ENCODE measurements around the gene RAD54L. TPM values are rescaled to one million over a fixed set of nuclear protein-coding genes. Genes with fewer than 3 reads are reported as not detected.
A peak's percentile ranks its signal among the peaks of the same experiment; 100 is the strongest.

RAD54L gene
- total and polyA plus RNA-seq, 2 donors (not counting 1 experiment from before 2014, with no cell fraction given) = 0.57 to 1.1 TPM

DNA sequence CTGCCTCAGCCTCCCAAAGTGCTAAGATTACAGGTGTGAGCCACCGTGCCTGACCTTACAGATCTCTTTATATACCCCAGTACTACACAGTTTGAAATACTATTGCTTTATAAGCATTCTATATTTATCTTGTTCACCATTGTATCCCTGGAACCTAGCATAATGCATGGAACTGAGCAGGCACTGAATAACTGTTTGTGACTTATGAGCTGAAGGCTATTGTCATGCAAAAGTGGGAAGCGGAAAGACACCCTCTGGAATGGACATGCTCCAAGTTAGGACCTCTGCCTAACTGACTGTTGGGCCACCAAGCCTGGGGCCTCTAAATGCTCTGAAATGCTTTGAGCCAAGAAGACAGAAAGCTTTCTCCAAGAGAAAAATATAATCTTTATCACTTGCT, 47.7 kb downstream of the RAD54L start:
- H3K4me3 Mint-ChIP-seq = no peak overlapping the region
- no peak overlapping the region for H3K27ac Mint-ChIP-seq
- ATAC-seq (ENCODE audit: low read depth) = no peak
- H3K27me3 ChIP-seq (replicated peaks in 1 of 4; ENCODE audit: control extremely low read depth in 1 of 4, control insufficient read depth in 3 of 4, insufficient read depth in 4 of 4, low read length in 3 of 4) = no peaks in the 10 kb centered on the region
- intact Hi-C loops (cut with micrococcal nuclease) = no loop called here
- WGBS (ENCODE audit: insufficient coverage) = 95% methylated on average over 2 of the region's 2 CpGs
- no peak overlapping the region for H3K9ac ChIP-seq (ENCODE audit: low read length)
- H3K79me2 ChIP-seq (ENCODE audit: control insufficient read depth, insufficient read depth, low read length) = peaks cover 19% of the 10 kb centered on the region
- H3K27me3 Mint-ChIP-seq = no peaks in the 10 kb centered on the region
- ChIA-PET CTCF (interaction anchor here (2.3 kb wide), 1 partner anchor 71 kb away, joined by 6 read pairs; no protein-coding TSS in a partner anchor), POLR2A (interaction anchor here (0.6 kb wide), 1 partner anchor 152 kb away, joined by 3 read pairs; no protein-coding TSS in a partner anchor)
- H3K9me3 ChIP-seq (ENCODE audit: control extremely low read depth in 1 of 3, control insufficient read depth in 2 of 3, insufficient read depth in 1 of 3, low read length in 2 of 3) = no peaks in the 10 kb centered on the region
- H3K4me1 ChIP-seq (ENCODE audit: control insufficient read depth in 2 of 2, insufficient read depth in 2 of 2, low read length in 2 of 2) = no peaks in the 10 kb centered on the region
- H4K20me1 ChIP-seq (ENCODE audit: control insufficient read depth, insufficient read depth, low read length, poor library complexity, severe bottlenecking) = peaks cover 8% of the 10 kb centered on the region
- H3K9me3 Mint-ChIP-seq (ENCODE audit: insufficient read depth) = no peaks in the 10 kb centered on the region
- no peak overlapping the region for H2AFZ ChIP-seq (ENCODE audit: insufficient read depth, low read depth, low read length, poor library complexity, severe bottlenecking)
- H3K27ac ChIP-seq (ENCODE audit: low read length in 2 of 2) = no peak overlapping the region
- no peak for DNase-seq
- H3K4me1 Mint-ChIP-seq = peaks cover 3% of the 10 kb centered on the region
- H3K4me3 ChIP-seq (ENCODE audit: control extremely low read depth in 1 of 5, extremely low read depth in 1 of 5, insufficient read depth in 1 of 5, low read depth in 2 of 5, low read length in 4 of 5) = no peak overlapping the region
- TF ChIP-seq CTCF (IDR thresholded peaks at IDR 0.05) = no peak
- no peak for TF ChIP-seq EZH2 (IDR thresholded peaks at IDR 0.05; ENCODE audit: borderline replicate concordance, insufficient read depth, low read depth, low read length, poor library complexity, severe bottlenecking)
- peaks cover 0 to 35% of the 10 kb centered on the region in 2 experiments for H3K36me3 ChIP-seq (replicated peaks in 1 of 2; ENCODE audit: control extremely low read depth in 1 of 2, control insufficient read depth in 1 of 2, extremely low read depth in 1 of 2, insufficient read depth in 2 of 2, low read length in 1 of 2)
- H3K4me2 ChIP-seq (replicated peaks; ENCODE audit: low read depth, low read length, poor library complexity, severe bottlenecking) = no peak overlapping the region

- Mint-ChIP-seq H3K9me3 (ENCODE audit: insufficient read depth) (no peaks in the 10 kb centered on the region), H3K4me3 (no peak overlapping the region), H3K27ac (peak overlapping the region; percentile 50), H3K4me1 (peaks cover 21% of the 10 kb centered on the region), H3K27me3 (no peaks in the 10 kb centered on the region)
- Histone ChIP-seq H2AFZ (ENCODE audit: insufficient read depth, low read depth, low read length, poor library complexity, severe bottlenecking) (no peak overlapping the region), H3K36me3 (replicated peaks in 1 of 2; ENCODE audit: control extremely low read depth in 1 of 2, control insufficient read depth in 1 of 2, extremely low read depth in 1 of 2, insufficient read depth in 2 of 2, low read length in 1 of 2) (peaks cover 0 to 33% of the 10 kb centered on the region in 2 experiments), H3K9me3 (ENCODE audit: control extremely low read depth in 1 of 3, control insufficient read depth in 2 of 3, insufficient read depth in 1 of 3, low read length in 2 of 3) (no peaks in the 10 kb centered on the region), H3K9ac (ENCODE audit: low read length) (no peak overlapping the region), H3K4me3 (ENCODE audit: control extremely low read depth in 1 of 5, extremely low read depth in 1 of 5, insufficient read depth in 1 of 5, low read depth in 2 of 5, low read length in 4 of 5) (no peak overlapping the region), H3K27me3 (replicated peaks in 1 of 4; ENCODE audit: control extremely low read depth in 1 of 4, control insufficient read depth in 3 of 4, insufficient read depth in 4 of 4, low read length in 3 of 4) (no peaks in the 10 kb centered on the region), H3K4me2 (replicated peaks; ENCODE audit: low read depth, low read length, poor library complexity, severe bottlenecking) (no peak overlapping the region), H3K79me2 (ENCODE audit: control insufficient read depth, insufficient read depth, low read length) (peaks cover 45% of the 10 kb centered on the region), H4K20me1 (ENCODE audit: control insufficient read depth, insufficient read depth, low read length, poor library complexity, severe bottlenecking) (peaks cover 24% of the 10 kb centered on the region), H3K4me1 (ENCODE audit: control insufficient read depth in 2 of 2, insufficient read depth in 2 of 2, low read length in 2 of 2) (peaks cover 12% of the 10 kb centered on the region in 2 donors), H3K27ac (ENCODE audit: low read length in 2 of 2) (no peak overlapping the region)
- intact Hi-C loops (cut with micrococcal nuclease) = no loop called here
- ChIA-PET CTCF (interaction anchor here (0.9 to 1.5 kb wide), 3 partner anchors 10 to 75 kb away, joined by 3 read pairs; no protein-coding TSS in a partner anchor), POLR2A (no interaction called here)
- no peak for DNase-seq
- no peak for ATAC-seq (ENCODE audit: low read depth)
- TF ChIP-seq CTCF (IDR thresholded peaks at IDR 0.05) = no peak
- TF ChIP-seq EZH2 (IDR thresholded peaks at IDR 0.05; ENCODE audit: borderline replicate concordance, insufficient read depth, low read depth, low read length, poor library complexity, severe bottlenecking) = no peak
Observed at GRCh38 chr1:46298387-46298786, 50.8 kb downstream of the RAD54L start.

Data from B cell (primary cell).